ENCODE data around the gene PEX6. TPM values are rescaled to one million over a fixed set of nuclear protein-coding genes. Genes with fewer than 3 reads are reported as not detected.

PEX6 gene
- total and polyA plus RNA-seq, 2 of the 13 experiments (the other 11 are each of a cell fraction or from before 2014, with no cell fraction given): 5.1 to 6.7 TPM

GRCh38 chr6:42928986-42929820 lies 49.8 kb downstream of the PEX6 start, which contains the start of gene CNPY3 (continued):
- TF ChIP-seq ZNF512B (CRISPR knock-in tag; IDR thresholded peaks at IDR 0.05; ENCODE audit: borderline replicate concordance): peak; percentile 69; the same call in 1 of the 2 replicates
- TF ChIP-seq ATF2 (CRISPR knock-in tag; IDR thresholded peaks at IDR 0.05): peak; percentile 82
- TF ChIP-seq ZBTB2 (CRISPR knock-in tag; IDR thresholded peaks at IDR 0.05; ENCODE audit: low read depth): peak; percentile 94
- TF ChIP-seq ZNF557 (CRISPR knock-in tag; IDR thresholded peaks at IDR 0.05): peak; percentile 83; the same call in 1 of the 2 replicates
- TF ChIP-seq ZNF546 (CRISPR knock-in tag; conservative IDR thresholded peaks at IDR 0.05): peak; percentile 98
- no peak for TF ChIP-seq ZFP62 (CRISPR knock-in tag; IDR thresholded peaks at IDR 0.05)
- TF ChIP-seq GPN1 (CRISPR knock-in tag; IDR thresholded peaks at IDR 0.05; ENCODE audit: borderline replicate concordance): no peak
- no peak for TF ChIP-seq HNF4G (IDR thresholded peaks at IDR 0.05; ENCODE audit: borderline replicate concordance, low read depth, low read length)
- TF ChIP-seq HNF4G (CRISPR knock-in tag; IDR thresholded peaks at IDR 0.05; ENCODE audit: borderline replicate concordance, low read depth): peak; percentile 24
- TF ChIP-seq SMARCE1 (IDR thresholded peaks at IDR 0.05; ENCODE audit: borderline replicate concordance): no peak
- TF ChIP-seq ZNF770 (CRISPR knock-in tag; IDR thresholded peaks at IDR 0.05): peak; percentile 93
- TF ChIP-seq PAWR (CRISPR knock-in tag; IDR thresholded peaks at IDR 0.05; ENCODE audit: borderline replicate concordance): no peak
- TF ChIP-seq ZNF263 (CRISPR knock-in tag; IDR thresholded peaks at IDR 0.05): 0 out of 2 replicates have a peak, but pooled peaks have one; percentile 59
- TF ChIP-seq ZNF552 (CRISPR knock-in tag; IDR thresholded peaks at IDR 0.05; ENCODE audit: borderline replicate concordance): peak; percentile 95

Data from HepG2 (cell line).